ENCODE measurements around the gene DENND2D. TPM values are rescaled to one million over a fixed set of nuclear protein-coding genes. Genes with fewer than 3 reads are reported as not detected.

Gene DENND2D
- total and polyA plus RNA-seq, 5 experiments from 2014 or later, result 161 to 395 (median 274) TPM

GRCh38 chr1:111212634-111213335, 12.3 kb upstream of the DENND2D start:
- H3K4me3 Mint-ChIP-seq, result peak overlapping the region in 9 of 10 donors; percentile 44 to 95 (median 81)

DNA sequence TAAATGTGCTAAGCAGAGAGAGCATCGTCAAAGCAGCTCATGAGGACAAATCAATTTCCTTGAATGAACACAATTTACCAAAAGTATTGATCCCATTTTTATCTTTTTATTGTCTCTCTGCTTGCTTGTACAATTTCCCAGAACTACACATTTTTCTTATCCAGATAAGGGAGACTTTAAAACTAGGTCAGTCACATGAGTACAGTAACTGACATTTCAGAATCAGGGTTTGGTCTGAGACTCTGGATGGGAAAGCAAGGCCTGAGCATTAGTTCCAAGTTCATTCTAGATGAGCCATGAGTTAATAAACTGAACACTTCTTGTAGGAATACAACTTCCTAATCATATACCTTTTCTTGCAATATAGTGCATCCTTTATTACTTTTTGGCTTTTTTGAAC, 11.5 kb upstream of the DENND2D start:
- DNase-seq (no peak), ATAC-seq (no peak)
- peaks cover 50 to 94% (median 89%) of the 10 kb centered on the region in 4 donors for H3K4me1 Mint-ChIP-seq
- H3K27me3 Mint-ChIP-seq, result peaks cover 0 to 3% (median 0%) of the 10 kb centered on the region in 5 donors
- POLR2A ChIA-PET, result interaction anchor here (23.4 kb wide), 1 partner anchor 17 kb away, joined by 1200 read pairs; the partner anchor contains the start of gene DENND2D
- H3K9me3 Mint-ChIP-seq, result no peaks in the 10 kb centered on the region
- H3K4me3 Mint-ChIP-seq, result no peak overlapping the region
- no peaks in the 10 kb centered on the region for H3K36me3 Mint-ChIP-seq
- peak overlapping the region in 5 of 10 donors; percentile 13 to 99 (median 23) for H3K27ac Mint-ChIP-seq

More at GRCh38 chr1:111212634-111213335, 12.3 kb upstream of the DENND2D start:
- H3K4me1 Mint-ChIP-seq, result peaks cover 54 to 94% (median 89%) of the 10 kb centered on the region in 4 donors
- POLR2A ChIA-PET, result interaction anchor here (0.6 to 23.4 kb wide), 3 partner anchors 9 to 17 kb away, joined by 3 to 1200 read pairs (median 3); partner anchors contain the start of gene DENND2D
- no peak for DNase-seq
- peak overlapping the region; percentile 76 to 99 (median 96) for H3K27ac Mint-ChIP-seq
- ATAC-seq, result no peak
- no peaks in the 10 kb centered on the region for H3K36me3 Mint-ChIP-seq
- peaks cover 0 to 3% (median 0%) of the 10 kb centered on the region in 9 donors for H3K9me3 Mint-ChIP-seq
- peaks cover 0 to 3% (median 0%) of the 10 kb centered on the region in 5 donors for H3K27me3 Mint-ChIP-seq

DNA sequence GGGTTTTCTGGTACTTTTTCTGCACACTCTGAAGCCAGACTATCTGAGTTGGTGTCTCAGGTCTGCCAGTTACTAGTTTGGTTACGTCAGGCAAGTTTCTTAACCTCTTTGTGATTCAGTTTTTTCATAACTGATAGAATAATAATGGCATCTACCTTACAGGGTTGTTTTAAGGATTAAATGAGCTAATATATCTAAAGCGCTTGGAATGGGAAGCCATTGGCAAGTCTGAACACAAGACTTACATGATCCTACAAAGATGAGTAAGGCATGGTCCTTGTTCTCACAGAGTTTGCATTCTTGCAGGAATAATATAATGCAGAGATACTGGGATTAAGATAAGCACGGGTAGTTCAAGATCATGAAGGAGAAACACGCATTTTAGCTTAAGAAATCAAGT, 9.2 kb upstream of the DENND2D start:
- DNase-seq (no peak), ATAC-seq (no peak)
- H3K27me3 Mint-ChIP-seq, result no peaks in the 10 kb centered on the region
- H3K9me3 Mint-ChIP-seq, result no peaks in the 10 kb centered on the region
- POLR2A ChIA-PET, result interaction anchor here (1.4 to 23.4 kb wide), 2 partner anchors 11 to 14 kb away, joined by 4 to 1200 read pairs; partner anchors contain the start of gene DENND2D
- no peak overlapping the region for H3K4me3 Mint-ChIP-seq
- H3K27ac Mint-ChIP-seq, result peak overlapping the region in 6 of 10 donors; percentile 14 to 97 (median 44)
- no peaks in the 10 kb centered on the region for H3K36me3 Mint-ChIP-seq
- peaks cover 47 to 93% (median 89%) of the 10 kb centered on the region in 4 donors for H3K4me1 Mint-ChIP-seq

DNA sequence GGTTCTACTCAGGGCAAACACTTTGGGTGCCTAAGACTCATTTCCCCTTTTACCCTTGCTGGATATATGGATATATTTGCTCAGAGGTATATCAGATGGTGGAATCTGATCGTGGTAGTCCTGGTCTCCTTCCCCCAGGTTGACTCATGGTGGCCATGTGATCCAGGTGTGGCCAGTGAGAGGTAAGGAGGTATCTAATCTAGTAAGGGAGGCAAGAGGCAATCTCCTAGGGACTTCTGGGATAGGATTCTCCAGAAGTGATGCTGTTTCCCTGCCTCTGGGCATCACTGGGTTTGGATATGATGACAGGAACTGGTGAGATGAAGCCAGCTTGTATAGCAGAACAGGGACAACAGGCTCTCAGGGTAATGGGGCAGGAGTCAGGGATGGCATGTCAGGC, 8.5 kb upstream of the DENND2D start:
- no peaks in the 10 kb centered on the region for H3K36me3 Mint-ChIP-seq
- DNase-seq (no peak), ATAC-seq (no peak)
- no peaks in the 10 kb centered on the region for H3K27me3 Mint-ChIP-seq
- no peaks in the 10 kb centered on the region for H3K9me3 Mint-ChIP-seq
- POLR2A ChIA-PET, result interaction anchor here (0.6 to 23.4 kb wide), 3 partner anchors 9 to 14 kb away, joined by 3 to 1200 read pairs (median 4); partner anchors contain the start of gene DENND2D
- peaks cover 43 to 88% (median 83%) of the 10 kb centered on the region in 4 donors for H3K4me1 Mint-ChIP-seq
- H3K4me3 Mint-ChIP-seq, result no peak overlapping the region
- peak overlapping the region in 8 of 10 donors; percentile 6 to 97 (median 24) for H3K27ac Mint-ChIP-seq

- Mint-ChIP-seq H3K27me3 (no peaks in the 10 kb centered on the region), H3K36me3 (no peaks in the 10 kb centered on the region), H3K4me3 (peak overlapping the region in 9 of 10 donors; percentile 44 to 99 (median 96)), H3K27ac (peak overlapping the region; percentile 89 to 97 (median 96)), H3K9me3 (no peaks in the 10 kb centered on the region), H3K4me1 (peaks cover 39 to 89% (median 84%) of the 10 kb centered on the region in 4 donors)
- ATAC-seq, result no peak
- POLR2A ChIA-PET, result interaction anchor here (1.0 to 1.7 kb wide), 2 partner anchors 10 to 11 kb away, joined by 4 to 13 read pairs; no protein-coding TSS in a partner anchor
- no peak for DNase-seq
Observed at GRCh38 chr1:111205714-111206050, 5.2 kb upstream of the DENND2D start.

GRCh38 chr1:111204983-111205713, 4.7 kb upstream of the DENND2D start:
- peak overlapping the region; percentile 89 to 97 (median 96) for H3K27ac Mint-ChIP-seq
- peaks cover 0 to 5% (median 4%) of the 10 kb centered on the region in 3 donors for H3K36me3 Mint-ChIP-seq
- ATAC-seq (no peak), DNase-seq (no peak)
- H3K9me3 Mint-ChIP-seq, result no peaks in the 10 kb centered on the region
- peaks cover 38 to 89% (median 82%) of the 10 kb centered on the region in 4 donors for H3K4me1 Mint-ChIP-seq
- POLR2A ChIA-PET, result interaction anchor here (1.3 to 20.0 kb wide), 3 partner anchors 15 to 272 kb away, joined by 4 to 1200 read pairs (median 221); partner anchors contain the start of gene CHI3L2
- peak overlapping the region; percentile 83 to 100 (median 98) for H3K4me3 Mint-ChIP-seq
- H3K27me3 Mint-ChIP-seq, result no peaks in the 10 kb centered on the region

- POLR2A ChIA-PET, result interaction anchor here (0.6 to 20.0 kb wide), 9 partner anchors 9 to 569 kb away, joined by 3 to 1200 read pairs (median 4); partner anchors contain the start of genes CEPT1, CHI3L2 and DRAM2
- peak overlapping the region; percentile 89 to 99 (median 96) for H3K27ac Mint-ChIP-seq
- peak; percentile 70 to 80 for ATAC-seq
- H3K9me3 Mint-ChIP-seq, result no peaks in the 10 kb centered on the region
- H3K36me3 Mint-ChIP-seq, result peaks cover 5 to 12% (median 11%) of the 10 kb centered on the region in 3 donors
- peak overlapping the region; percentile 83 to 100 (median 99) for H3K4me3 Mint-ChIP-seq
- no peaks in the 10 kb centered on the region for H3K27me3 Mint-ChIP-seq
- H3K4me1 Mint-ChIP-seq, result peaks cover 35 to 89% (median 77%) of the 10 kb centered on the region in 4 donors
- peak; percentile 61 to 88 (median 74) for DNase-seq
Observed at GRCh38 chr1:111204201-111204982, 3.9 kb upstream of the DENND2D start.

GRCh38 chr1:111203681-111204200, 3.3 kb upstream of the DENND2D start:
- DNase-seq (peak; percentile 65 to 93 (median 82)), ATAC-seq (peak; percentile 58 to 71)
- H3K36me3 Mint-ChIP-seq, result peaks cover 12 to 17% (median 14%) of the 10 kb centered on the region in 3 donors
- H3K4me3 Mint-ChIP-seq, result peak overlapping the region; percentile 83 to 100 (median 99)
- H3K27ac Mint-ChIP-seq, result peak overlapping the region; percentile 89 to 99 (median 96)
- H3K27me3 Mint-ChIP-seq, result no peaks in the 10 kb centered on the region
- H3K9me3 Mint-ChIP-seq, result no peaks in the 10 kb centered on the region
- H3K4me1 Mint-ChIP-seq, result peaks cover 33 to 85% (median 71%) of the 10 kb centered on the region in 4 donors
- POLR2A ChIA-PET, result interaction anchor here (0.6 to 20.0 kb wide), 9 partner anchors 8 to 570 kb away, joined by 3 to 1200 read pairs (median 4); partner anchors contain the start of genes CEPT1, CHI3L2 and DRAM2

- Mint-ChIP-seq H3K36me3 (peaks cover 19 to 25% (median 22%) of the 10 kb centered on the region in 3 donors), H3K4me1 (peaks cover 29 to 86% (median 64%) of the 10 kb centered on the region in 4 donors), H3K4me3 (peak overlapping the region; percentile 96 to 100 (median 99)), H3K27ac (peak overlapping the region; percentile 89 to 99 (median 96)), H3K9me3 (no peaks in the 10 kb centered on the region), H3K27me3 (no peaks in the 10 kb centered on the region)
- POLR2A ChIA-PET, result interaction anchor here (0.6 to 20.0 kb wide), 8 partner anchors 7 to 453 kb away, joined by 3 to 1200 read pairs (median 6); partner anchors contain the start of genes CEPT1, CHI3L2 and DRAM2
- ATAC-seq (no peak), DNase-seq (no peak)
Observed at GRCh38 chr1:111202707-111203623, 2.5 kb upstream of the DENND2D start.

DNA sequence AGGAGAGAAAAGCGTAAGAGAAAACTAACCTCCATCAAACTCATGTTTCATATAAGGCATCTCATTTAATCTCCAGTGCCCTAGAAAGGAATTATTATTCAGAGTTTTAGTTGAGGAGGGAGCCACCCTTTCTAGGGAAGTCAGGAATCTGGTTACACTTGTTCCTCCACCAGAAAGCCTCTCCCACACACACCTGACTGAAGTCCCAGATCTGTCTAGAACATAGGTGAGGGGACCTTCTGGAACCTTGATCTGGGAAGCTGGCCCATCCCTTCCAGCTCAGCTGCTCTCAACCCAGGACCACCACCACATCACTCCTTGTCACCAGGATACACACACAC, 1.9 kb upstream of the DENND2D start:
- Mint-ChIP-seq H3K9me3 (no peaks in the 10 kb centered on the region), H3K4me3 (peak overlapping the region; percentile 96 to 100 (median 99)), H3K36me3 (peaks cover 26 to 32% (median 28%) of the 10 kb centered on the region in 3 donors), H3K27me3 (no peaks in the 10 kb centered on the region), H3K4me1 (peaks cover 31 to 86% (median 61%) of the 10 kb centered on the region in 4 donors), H3K27ac (peak overlapping the region; percentile 89 to 99 (median 96))
- POLR2A ChIA-PET, result interaction anchor here (0.6 to 20.0 kb wide), 5 partner anchors 16 to 453 kb away, joined by 4 to 1200 read pairs (median 22); partner anchors contain the start of genes CEPT1, CHI3L2 and DRAM2
- ATAC-seq, result no peak
- DNase-seq, result no peak

Data from naive thymus-derived CD8-positive, alpha-beta T cell (primary cell).